Tibial artery (tissue), 4 donors: Measurements from ENCODE around the gene KIF22.
"Not testable (repeated sequence)": the region's sequence is repeated elsewhere in the genome, so short reads cannot be mapped to it uniquely, and the experiment has no call there.

ENCODE experiments used
- DNase-seq, 2 donors: peaks; one replicate each; pipeline ENCODE4 v3.0.0-alpha.2; 2019
- H3K27ac ChIP-seq, 2 donors: fragments of 200-600 bp; sonication (generic) in 1 of 2; 1 replicate in 1 of 2; 2 replicates in 1 of 2; pipeline ENCODE4 v1.5.1; 2018 to 2019; ENCODE audit warnings: mild to moderate bottlenecking in 1 of 2
- H3K27me3 ChIP-seq, 2 donors: fragments of 200-600 bp; sonication (generic) in 1 of 2; one replicate each; pipeline versions ENCODE4 v1.5.1 to v1.6.0; 2016 to 2019
- H3K36me3 ChIP-seq, 3 donors: fragments of 200-600 bp; sonication (generic) in 2 of 3; one replicate each; pipeline ENCODE4 v1.5.1; 2016 to 2019; ENCODE audit warnings: mild to moderate bottlenecking in 2 of 3
- H3K4me1 ChIP-seq, 4 donors: fragments of 200-600 bp; sonication (generic) in 2 of 4; 1 replicate in 3 of 4; 2 replicates in 1 of 4; pipeline ENCODE4 v1.5.1; 2016 to 2019
- H3K4me3 ChIP-seq, 2 donors: fragments of 200-600 bp; sonication (generic) in 1 of 2; 1 replicate in 1 of 2; 2 replicates in 1 of 2; pipeline ENCODE4 v1.5.1; 2018 to 2019; ENCODE audit warnings: mild to moderate bottlenecking in 2 of 2
- H3K9me3 ChIP-seq, 3 donors: fragments of 200-600 bp; sonication (generic) in 1 of 3; one replicate each; pipeline ENCODE4 v1.5.1; 2016 to 2019
- CTCF ChIP-seq, 2 experiments: fragments of 200-600 bp in 1 of 2; fragments of 450-650 bp in 1 of 2; IDR thresholded peaks; one replicate each; pipeline ENCODE4 v1.5.1; 2017 to 2019; ENCODE audit warnings: antibody characterized with exemption in 2 of 2, mild to moderate bottlenecking in 1 of 2, moderate library complexity in 1 of 2
- intact Hi-C: fragments of 100-400 bp; cut with DNase I; formaldehyde crosslinking; loops from one replicate; pipeline ENCODE4 v1.15.0; 2023; ENCODE audit warnings: low total_unique reads

Gene KIF22

GRCh38 chr16:29745121-29745852, 45.3 kb upstream of the KIF22 start:
- intact Hi-C loops = no loop called here
- Histone ChIP-seq H3K36me3 (no peaks in the 10 kb centered on the region), H3K27me3 (peaks cover 0 to 32% of the 10 kb centered on the region in 2 donors), H3K27ac (no peak overlapping the region), H3K4me3 (peak overlapping the region; percentile 22 to 27), H3K9me3 (no peaks in the 10 kb centered on the region), H3K4me1 (no peaks in the 10 kb centered on the region)
- TF ChIP-seq CTCF (IDR thresholded peaks at IDR 0.05) = no peak
- no peak for DNase-seq

GRCh38 chr16:29745853-29746345, 44.7 kb upstream of the KIF22 start, which contains the start of gene C16orf54:
Gene C16orf54, minus strand, starts transcription at chr16:29745990. Its CDS starts 1,039 bp downstream, at chr16:29744951.
- intact Hi-C loops = no loop called here
- H3K4me3 ChIP-seq = peak within 1 kb of the TSS; percentile 22 to 27
- H3K27me3 ChIP-seq = peaks cover 0 to 31% of the 10 kb centered on the region in 2 donors
- H3K36me3 ChIP-seq = no peaks in the 10 kb centered on the region
- no peaks in the 10 kb centered on the region for H3K4me1 ChIP-seq
- no peaks in the 10 kb centered on the region for H3K9me3 ChIP-seq
- no peak for TF ChIP-seq CTCF (IDR thresholded peaks at IDR 0.05)
- DNase-seq = peak; percentile 47 to 74
- H3K27ac ChIP-seq = no peak within 1 kb of the TSS

DNA sequence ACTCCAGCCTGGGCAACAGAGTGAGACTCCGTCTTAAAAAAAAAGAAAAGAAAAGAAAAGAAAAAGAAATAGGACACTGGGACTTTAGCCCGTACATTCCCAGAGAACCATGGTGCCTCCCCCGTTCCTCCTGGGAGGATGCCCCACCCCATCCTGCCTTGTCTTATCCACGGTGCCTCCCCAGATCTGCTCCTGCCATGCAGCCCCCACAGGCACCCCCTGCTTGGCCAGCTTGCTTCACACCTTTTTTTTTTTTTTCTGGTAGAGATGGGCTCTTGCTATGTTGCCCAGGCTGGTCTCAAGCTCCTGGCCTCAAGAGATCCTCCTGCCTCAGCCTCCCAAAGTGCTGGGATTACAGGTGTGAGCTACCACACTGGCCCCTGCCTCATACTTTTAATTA, 44.0 kb upstream of the KIF22 start:
- intact Hi-C loops = not testable (repeated sequence)

DNA sequence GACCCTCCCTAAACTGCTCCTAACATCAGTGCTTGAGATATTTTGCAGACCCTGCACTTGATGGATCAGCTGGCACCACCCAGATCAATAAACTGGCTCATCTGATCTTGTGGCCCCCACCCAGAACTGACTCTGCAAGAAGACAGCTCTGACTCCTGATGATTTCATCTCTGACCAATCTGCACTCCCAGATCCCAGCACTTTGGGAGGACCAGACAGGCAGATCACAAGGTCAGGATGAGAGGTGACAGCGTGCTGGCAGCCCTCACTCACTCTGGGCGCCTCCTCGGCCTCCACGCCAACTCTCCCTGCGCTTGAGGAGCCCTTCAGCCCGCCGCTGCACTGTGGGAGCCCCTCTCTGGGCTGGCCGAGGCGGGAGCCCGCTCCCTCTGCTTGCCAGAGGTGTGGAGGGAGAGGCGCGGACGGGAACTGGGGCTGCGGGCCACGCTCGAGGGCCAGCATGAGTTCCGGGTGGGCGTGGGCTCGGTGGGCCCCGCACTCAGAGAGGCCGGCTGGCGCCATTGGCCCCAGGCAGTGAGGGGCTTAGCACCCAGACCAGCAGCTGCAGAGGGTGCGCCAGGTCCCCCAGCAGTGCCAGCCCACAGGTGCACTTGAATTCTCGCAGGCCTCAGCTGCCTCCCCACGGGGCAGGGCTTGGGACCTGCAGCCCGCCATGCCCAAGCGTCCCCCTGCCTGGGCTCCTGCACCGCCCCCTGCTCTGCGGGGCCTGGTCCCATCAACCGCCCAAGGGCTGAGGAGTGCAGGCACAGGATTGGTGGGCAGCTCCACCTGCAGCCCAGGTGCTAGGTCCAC, 42.4 kb upstream of the KIF22 start:
- no peak for TF ChIP-seq CTCF (IDR thresholded peaks at IDR 0.05)
- DNase-seq = no peak

More for the DNA sequence above, 44.0 kb upstream of the KIF22 start:
- H3K27me3 ChIP-seq = peaks cover 0 to 27% of the 10 kb centered on the region in 2 donors
- H3K36me3 ChIP-seq, H3K9me3 ChIP-seq, DNase-seq, H3K27ac ChIP-seq, H3K4me3 ChIP-seq, H3K4me1 ChIP-seq: not testable (repeated sequence)

GRCh38 chr16:29748760-29749149, 41.8 kb upstream of the KIF22 start:
- H3K4me1 ChIP-seq, H3K9me3 ChIP-seq, H3K27ac ChIP-seq, intact Hi-C loops, H3K36me3 ChIP-seq, DNase-seq, H3K4me3 ChIP-seq: not testable (repeated sequence)
- peaks cover 0 to 16% of the 10 kb centered on the region in 2 donors for H3K27me3 ChIP-seq

More for the DNA sequence above, 42.4 kb upstream of the KIF22 start:
- intact Hi-C loops = no loop called here
- no peaks in the 10 kb centered on the region for H3K36me3 ChIP-seq
- H3K9me3 ChIP-seq = no peaks in the 10 kb centered on the region
- H3K27ac ChIP-seq = no peak overlapping the region
- no peaks in the 10 kb centered on the region for H3K4me1 ChIP-seq
- peaks cover 0 to 17% of the 10 kb centered on the region in 2 donors for H3K27me3 ChIP-seq
- H3K4me3 ChIP-seq = no peak overlapping the region

- no peak overlapping the region for H3K4me3 ChIP-seq
- no peak for TF ChIP-seq CTCF (IDR thresholded peaks at IDR 0.05)
- H3K27ac ChIP-seq = no peak overlapping the region
- no peaks in the 10 kb centered on the region for H3K4me1 ChIP-seq
- intact Hi-C loops = no loop called here
- DNase-seq = no peak
- no peaks in the 10 kb centered on the region for H3K9me3 ChIP-seq
- H3K36me3 ChIP-seq = no peaks in the 10 kb centered on the region
- no peaks in the 10 kb centered on the region for H3K27me3 ChIP-seq
Measured at GRCh38 chr16:29753516-29753915, 37.0 kb upstream of the KIF22 start.
